C4-2B (cell line): ENCODE data around the gene PRPS1.

Source experiments
- ZFX ChIP-seq: fragments of 450-650 bp; IDR thresholded peaks from 2 replicates; pipeline ENCODE4 v1.6.1; 2017
- TF ChIP-seq, protein P1 (sequence below): fragments of 450-650 bp; conservative IDR thresholded peaks from 2 replicates; pipeline ENCODE4 v1.5.1; 2017; ENCODE audit warnings: mild to moderate bottlenecking

DNA sequence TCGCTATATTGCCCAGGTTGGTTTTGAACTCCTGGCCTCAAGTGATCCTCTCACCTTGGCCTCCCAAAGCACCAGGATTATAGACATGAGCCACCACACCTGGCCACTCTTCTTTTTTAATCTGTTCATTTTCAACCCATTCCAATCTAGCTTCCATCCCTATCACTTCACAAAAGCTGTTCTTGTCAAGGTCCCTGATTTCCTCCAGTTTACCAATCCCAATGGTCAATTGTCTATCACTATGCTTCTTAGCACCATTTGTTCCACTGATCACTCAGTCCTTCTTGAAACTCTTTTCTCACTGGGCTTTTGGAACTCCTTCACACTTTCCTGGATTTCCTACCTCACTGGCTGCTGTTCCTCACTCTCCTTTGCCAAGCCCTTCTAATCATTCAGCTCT lies 38.6 kb downstream of the PRPS1 start:
- TF ChIP-seq, protein P1, sequence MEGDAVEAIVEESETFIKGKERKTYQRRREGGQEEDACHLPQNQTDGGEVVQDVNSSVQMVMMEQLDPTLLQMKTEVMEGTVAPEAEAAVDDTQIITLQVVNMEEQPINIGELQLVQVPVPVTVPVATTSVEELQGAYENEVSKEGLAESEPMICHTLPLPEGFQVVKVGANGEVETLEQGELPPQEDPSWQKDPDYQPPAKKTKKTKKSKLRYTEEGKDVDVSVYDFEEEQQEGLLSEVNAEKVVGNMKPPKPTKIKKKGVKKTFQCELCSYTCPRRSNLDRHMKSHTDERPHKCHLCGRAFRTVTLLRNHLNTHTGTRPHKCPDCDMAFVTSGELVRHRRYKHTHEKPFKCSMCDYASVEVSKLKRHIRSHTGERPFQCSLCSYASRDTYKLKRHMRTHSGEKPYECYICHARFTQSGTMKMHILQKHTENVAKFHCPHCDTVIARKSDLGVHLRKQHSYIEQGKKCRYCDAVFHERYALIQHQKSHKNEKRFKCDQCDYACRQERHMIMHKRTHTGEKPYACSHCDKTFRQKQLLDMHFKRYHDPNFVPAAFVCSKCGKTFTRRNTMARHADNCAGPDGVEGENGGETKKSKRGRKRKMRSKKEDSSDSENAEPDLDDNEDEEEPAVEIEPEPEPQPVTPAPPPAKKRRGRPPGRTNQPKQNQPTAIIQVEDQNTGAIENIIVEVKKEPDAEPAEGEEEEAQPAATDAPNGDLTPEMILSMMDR = no peak
- no peak for TF ChIP-seq ZFX
